ENCODE data around the gene PTGER4. TPM values are rescaled to one million over a fixed set of nuclear protein-coding genes. Genes with fewer than 3 reads are reported as not detected.
"Not testable (repeated sequence)": the region's sequence is repeated elsewhere in the genome, so short reads cannot be mapped to it uniquely, and the experiment has no call there.

PTGER4 gene
- polyA plus RNA-seq, 1 donor, result 11.6 TPM

DNA sequence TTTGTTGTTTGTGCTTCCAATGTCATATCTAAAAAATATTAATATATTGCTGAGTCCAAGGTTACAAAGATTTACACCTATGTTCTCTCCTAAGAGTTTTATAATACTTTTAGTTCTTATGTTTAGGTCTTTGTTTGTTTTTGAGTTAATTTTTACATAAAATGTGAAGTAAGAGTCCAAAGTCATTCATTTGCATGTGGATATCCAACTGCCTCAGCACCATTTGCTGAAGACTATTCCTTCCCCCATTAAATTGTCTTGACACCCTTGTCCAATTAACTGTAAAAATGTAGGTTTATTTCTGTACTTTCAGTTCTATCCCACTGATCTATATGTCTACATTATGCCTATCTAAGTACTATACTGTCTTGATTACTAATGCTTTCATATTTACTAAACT lies 40.4 kb downstream of the PTGER4 start:
- Histone ChIP-seq H3K4me1 (ENCODE audit: control insufficient read depth, insufficient read depth, low read length) (peaks cover 20% of the 10 kb centered on the region), H3K4me3 (ENCODE audit: low read length) (no peak overlapping the region), H3K9me3 (ENCODE audit: control insufficient read depth, low read depth, low read length) (peaks cover 9% of the 10 kb centered on the region), H3K27me3 (ENCODE audit: control insufficient read depth, insufficient read depth, low read length) (no peaks in the 10 kb centered on the region), H3K36me3 (ENCODE audit: control insufficient read depth, insufficient read depth, low read length) (peaks cover 15% of the 10 kb centered on the region), H3K27ac (ENCODE audit: low read length) (peak overlapping the region; percentile 33)
- peak; percentile 6 to 72 for DNase-seq

GRCh38 chr5:40722497-40722911 lies 42.8 kb downstream of the PTGER4 start:
- not testable (repeated sequence) for H3K4me3 ChIP-seq (ENCODE audit: low read length); DNase-seq; H3K27ac ChIP-seq (ENCODE audit: low read length); H3K9me3 ChIP-seq (ENCODE audit: control insufficient read depth, low read depth, low read length); H3K27me3 ChIP-seq (ENCODE audit: control insufficient read depth, insufficient read depth, low read length)
- H3K36me3 ChIP-seq (ENCODE audit: control insufficient read depth, insufficient read depth, low read length), result peaks cover 16% of the 10 kb centered on the region
- no CpG with 5 or more reads among the region's 37 CpGs for WGBS (ENCODE audit: insufficient coverage, low lambda C conversion rate)
- H3K4me1 ChIP-seq (ENCODE audit: control insufficient read depth, insufficient read depth, low read length), result peaks cover 15% of the 10 kb centered on the region

- Histone ChIP-seq H3K27ac (ENCODE audit: low read length) (peak overlapping the region; percentile 63), H3K4me3 (ENCODE audit: low read length) (no peak overlapping the region), H3K4me1 (ENCODE audit: control insufficient read depth, insufficient read depth, low read length) (peaks cover 26% of the 10 kb centered on the region), H3K36me3 (ENCODE audit: control insufficient read depth, insufficient read depth, low read length) (no peaks in the 10 kb centered on the region), H3K9me3 (ENCODE audit: control insufficient read depth, low read depth, low read length) (no peaks in the 10 kb centered on the region), H3K27me3 (ENCODE audit: control insufficient read depth, insufficient read depth, low read length) (no peaks in the 10 kb centered on the region)
- WGBS (ENCODE audit: insufficient coverage, low lambda C conversion rate), result no CpG with 5 or more reads among the region's 2 CpGs
- no peak for DNase-seq
Measured at GRCh38 chr5:40733434-40733833, 53.7 kb downstream of the PTGER4 start.

GRCh38 chr5:40733879-40734563 lies 54.3 kb downstream of the PTGER4 start:
- Histone ChIP-seq H3K4me3 (ENCODE audit: low read length) (no peak overlapping the region), H3K27ac (ENCODE audit: low read length) (peak overlapping the region; percentile 63), H3K27me3 (ENCODE audit: control insufficient read depth, insufficient read depth, low read length) (no peaks in the 10 kb centered on the region), H3K9me3 (ENCODE audit: control insufficient read depth, low read depth, low read length) (no peaks in the 10 kb centered on the region), H3K36me3 (ENCODE audit: control insufficient read depth, insufficient read depth, low read length) (peaks cover under 1% of the 10 kb centered on the region), H3K4me1 (ENCODE audit: control insufficient read depth, insufficient read depth, low read length) (peaks cover 26% of the 10 kb centered on the region)
- WGBS (ENCODE audit: insufficient coverage, low lambda C conversion rate), result 17% methylated on average over 1 of the region's 3 CpGs
- DNase-seq, result peak; percentile 63 to 89

DNA sequence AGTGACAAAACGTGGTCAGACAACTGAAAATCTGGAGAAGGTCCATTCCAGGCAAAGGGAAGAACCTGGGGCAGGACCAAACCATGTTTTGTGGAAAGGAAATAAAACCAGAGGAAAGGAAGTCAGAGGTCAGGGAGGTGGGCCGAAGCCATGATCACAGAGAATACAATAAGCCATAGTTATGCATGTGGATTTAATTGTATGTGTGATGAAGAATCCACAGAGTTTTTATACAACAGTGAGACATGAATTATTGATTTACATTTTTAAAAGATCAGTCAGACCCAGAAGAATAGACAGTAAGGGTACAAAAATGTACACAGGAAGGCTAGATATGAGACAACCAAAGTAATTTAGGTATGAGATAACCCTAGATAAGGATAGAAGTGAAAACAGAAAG lies 55.3 kb downstream of the PTGER4 start:
- Histone ChIP-seq H3K9me3 (ENCODE audit: control insufficient read depth, low read depth, low read length) (no peaks in the 10 kb centered on the region), H3K27me3 (ENCODE audit: control insufficient read depth, insufficient read depth, low read length) (no peaks in the 10 kb centered on the region), H3K27ac (ENCODE audit: low read length) (peak overlapping the region; percentile 63), H3K36me3 (ENCODE audit: control insufficient read depth, insufficient read depth, low read length) (peaks cover 5% of the 10 kb centered on the region), H3K4me3 (ENCODE audit: low read length) (no peak overlapping the region), H3K4me1 (ENCODE audit: control insufficient read depth, insufficient read depth, low read length) (peaks cover 26% of the 10 kb centered on the region)
- WGBS (ENCODE audit: insufficient coverage, low lambda C conversion rate), result 65% methylated on average over 2 of the region's 2 CpGs
- DNase-seq, result peak in 1 of 2 donors; percentile 36

DNA sequence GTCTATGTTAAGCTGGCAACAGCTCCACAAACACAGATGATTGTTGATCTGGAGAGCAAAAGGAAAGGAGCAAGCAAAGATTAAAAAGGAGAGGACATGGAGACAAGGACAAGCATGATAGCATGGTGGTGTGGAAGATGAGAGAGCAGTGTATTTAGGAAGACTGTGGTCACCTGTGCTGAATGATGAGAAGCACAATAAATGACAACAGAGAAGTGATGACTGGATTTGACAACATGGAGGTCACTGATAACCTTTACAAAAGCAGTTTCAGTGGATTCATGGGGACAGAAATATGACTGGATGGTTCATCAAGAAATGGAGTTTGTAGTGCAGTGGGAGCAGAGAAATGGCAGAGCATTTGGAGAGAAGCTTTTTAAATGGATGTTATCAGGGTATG lies 55.9 kb downstream of the PTGER4 start:
- no peak overlapping the region for H3K4me3 ChIP-seq (ENCODE audit: low read length)
- H3K9me3 ChIP-seq (ENCODE audit: control insufficient read depth, low read depth, low read length), result peaks cover 3% of the 10 kb centered on the region
- H3K36me3 ChIP-seq (ENCODE audit: control insufficient read depth, insufficient read depth, low read length), result peaks cover 9% of the 10 kb centered on the region
- H3K4me1 ChIP-seq (ENCODE audit: control insufficient read depth, insufficient read depth, low read length), result peaks cover 26% of the 10 kb centered on the region
- no peaks in the 10 kb centered on the region for H3K27me3 ChIP-seq (ENCODE audit: control insufficient read depth, insufficient read depth, low read length)
- H3K27ac ChIP-seq (ENCODE audit: low read length), result no peak overlapping the region
- no peak for DNase-seq

DNA sequence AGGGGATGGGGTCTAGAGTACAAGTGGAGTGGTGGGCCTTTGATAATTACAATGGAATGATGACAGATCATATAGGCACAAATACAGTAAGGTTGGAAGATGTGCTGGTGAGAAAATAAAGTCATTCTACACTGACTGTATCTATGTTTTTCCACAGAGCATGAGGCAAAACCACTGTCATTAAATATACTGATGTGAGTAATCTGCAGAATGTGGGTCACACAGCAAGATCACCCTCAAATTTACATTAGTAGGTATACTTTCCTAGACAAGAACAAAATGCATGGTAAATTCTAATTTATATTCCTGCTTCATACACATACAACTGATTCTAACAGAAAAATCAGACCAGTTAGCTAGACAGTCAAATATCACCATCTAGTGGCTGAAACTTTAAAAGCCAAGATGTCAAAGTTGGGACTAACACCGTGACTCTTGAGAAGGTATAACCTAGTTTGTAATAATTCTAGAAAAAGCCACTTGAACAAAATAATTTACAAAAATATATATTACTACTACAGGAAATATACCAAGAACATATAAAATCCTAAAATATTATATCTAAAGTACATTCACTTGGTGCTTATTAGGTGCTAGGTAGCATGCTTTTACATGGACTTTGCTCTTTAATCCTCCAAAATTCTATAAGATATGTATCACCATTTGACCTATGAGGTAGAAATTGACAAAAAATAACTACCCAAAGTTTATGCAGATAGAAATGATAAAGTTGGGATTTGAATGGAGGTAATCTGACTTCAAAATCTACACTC lies 56.6 kb downstream of the PTGER4 start:
- H3K4me1 ChIP-seq (ENCODE audit: control insufficient read depth, insufficient read depth, low read length), result peaks cover 26% of the 10 kb centered on the region
- no peaks in the 10 kb centered on the region for H3K27me3 ChIP-seq (ENCODE audit: control insufficient read depth, insufficient read depth, low read length)
- peaks cover 6% of the 10 kb centered on the region for H3K9me3 ChIP-seq (ENCODE audit: control insufficient read depth, low read depth, low read length)
- no CpG with 5 or more reads among the region's 1 CpG for WGBS (ENCODE audit: insufficient coverage, low lambda C conversion rate)
- DNase-seq, result peak; percentile 42 to 64
- H3K27ac ChIP-seq (ENCODE audit: low read length), result no peak overlapping the region
- H3K4me3 ChIP-seq (ENCODE audit: low read length), result no peak overlapping the region
- peaks cover 14% of the 10 kb centered on the region for H3K36me3 ChIP-seq (ENCODE audit: control insufficient read depth, insufficient read depth, low read length)

- Histone ChIP-seq H3K36me3 (ENCODE audit: control insufficient read depth, insufficient read depth, low read length) (peaks cover 22% of the 10 kb centered on the region), H3K9me3 (ENCODE audit: control insufficient read depth, low read depth, low read length) (peaks cover 6% of the 10 kb centered on the region), H3K4me3 (ENCODE audit: low read length) (no peak overlapping the region), H3K4me1 (ENCODE audit: control insufficient read depth, insufficient read depth, low read length) (peaks cover 21% of the 10 kb centered on the region), H3K27me3 (ENCODE audit: control insufficient read depth, insufficient read depth, low read length) (no peaks in the 10 kb centered on the region), H3K27ac (ENCODE audit: low read length) (no peak overlapping the region)
- DNase-seq, result no peak
Measured at GRCh38 chr5:40738502-40738901, 58.8 kb downstream of the PTGER4 start.

Other genes starting within 250 kb of the PTGER4 start
- gene TTC33, start 76.0 kb downstream of the PTGER4 start, polyA plus RNA-seq, result 17.8 TPM
- 76.6 TPM for gene PRKAA1, start 118.5 kb downstream of the PTGER4 start, polyA plus RNA-seq
- gene RPL37, start 155.3 kb downstream of the PTGER4 start, polyA plus RNA-seq, result 2,735 TPM
- gene CARD6, start 161.5 kb downstream of the PTGER4 start, polyA plus RNA-seq, result 3.4 TPM
- gene C7, start 229.6 kb downstream of the PTGER4 start, polyA plus RNA-seq, result 53.9 TPM